MM.1S (cell line): ENCODE data around the gene SIGLEC5.

ENCODE experiments used
- DNase-seq: peaks from one replicate; pipeline ENCODE4 v3.0.0-alpha.2; 2015
- H2AFZ ChIP-seq: fragments of 300-600 bp; sonication (generic); 2 replicates; pipeline ENCODE4 v1.6.0; 2016; ENCODE audit warnings: antibody characterized with exemption, low read length
- H3F3A ChIP-seq: fragments of 300-600 bp; sonication (generic); 2 replicates; pipeline ENCODE4 v1.6.1; 2016; ENCODE audit warnings: mild to moderate bottlenecking, antibody characterized with exemption, low read length, moderate library complexity, mixed read lengths; ENCODE audit not compliant: insufficient read depth
- H3K27ac ChIP-seq: fragments of 300-600 bp; sonication (generic); 2 replicates; pipeline ENCODE4 v1.5.1; 2016; ENCODE audit warnings: mild to moderate bottlenecking, low read length
- H3K27me3 ChIP-seq: fragments of 300-600 bp; sonication (generic); replicated peaks from 2 replicates; pipeline ENCODE4 v1.6.0; 2016; ENCODE audit warnings: low read length; ENCODE audit not compliant: insufficient read depth
- H3K36me3 ChIP-seq: fragments of 300-600 bp; sonication (generic); replicated peaks from 2 replicates; pipeline ENCODE4 v1.6.1; 2016; ENCODE audit warnings: mild to moderate bottlenecking, low read length, mixed read lengths; ENCODE audit not compliant: insufficient read depth
- H3K4me1 ChIP-seq: fragments of 300-600 bp; sonication (generic); 2 replicates; pipeline ENCODE4 v1.6.1; 2016; ENCODE audit warnings: low read length, mixed read lengths
- H3K4me2 ChIP-seq: fragments of 300-600 bp; sonication (generic); 2 replicates; pipeline ENCODE4 v1.6.0; 2016; ENCODE audit warnings: low read depth, low read length
- H3K4me3 ChIP-seq: fragments of 300-600 bp; sonication (generic); 2 replicates; pipeline ENCODE4 v1.5.1; 2016; ENCODE audit warnings: low read length, mixed read lengths
- H3K79me2 ChIP-seq: fragments of 300-600 bp; sonication (generic); 2 replicates; pipeline ENCODE4 v1.6.1; 2016; ENCODE audit warnings: mixed run types, low read length, mixed read lengths
- H3K9ac ChIP-seq: fragments of 300-600 bp; sonication (generic); 2 replicates; pipeline ENCODE4 v1.6.1; 2016; ENCODE audit warnings: low read length, mixed read lengths
- H3K9me2 ChIP-seq: fragments of 300-600 bp; sonication (generic); replicated peaks from 2 replicates; pipeline ENCODE4 v1.6.1; 2016; ENCODE audit warnings: mild to moderate bottlenecking, low read length, mixed read lengths; ENCODE audit not compliant: insufficient read depth
- H3K9me3 ChIP-seq: fragments of 300-600 bp; sonication (generic); replicated peaks from 2 replicates; pipeline ENCODE4 v1.6.1; 2016; ENCODE audit warnings: mild to moderate bottlenecking, low read length, mixed read lengths; ENCODE audit not compliant: insufficient read depth
- H4K20me1 ChIP-seq: fragments of 300-600 bp; sonication (generic); 2 replicates; pipeline ENCODE4 v1.6.1; 2016; ENCODE audit warnings: mild to moderate bottlenecking, low read length, moderate library complexity, mixed read lengths; ENCODE audit not compliant: insufficient read depth
- EZH2 ChIP-seq: fragments of 300-600 bp; sonication (generic); optimal IDR thresholded peaks from 2 replicates; pipeline ENCODE3; 2017; ENCODE audit warnings: low read depth, mild to moderate bottlenecking, antibody characterized with exemption, low read length, mixed read lengths
- EZH2phosphoT487 ChIP-seq: fragments of 300-600 bp; sonication (generic); IDR thresholded peaks from 2 replicates; pipeline ENCODE4 v1.6.1; 2018; ENCODE audit warnings: antibody characterized with exemption, low read length
- TF ChIP-seq, protein P1 (sequence below): fragments of 300-600 bp; sonication (generic); IDR thresholded peaks from 2 replicates; pipeline ENCODE4 v1.5.1; 2016; ENCODE audit warnings: antibody characterized with exemption, low read length, mixed read lengths

SIGLEC5 gene

DNA sequence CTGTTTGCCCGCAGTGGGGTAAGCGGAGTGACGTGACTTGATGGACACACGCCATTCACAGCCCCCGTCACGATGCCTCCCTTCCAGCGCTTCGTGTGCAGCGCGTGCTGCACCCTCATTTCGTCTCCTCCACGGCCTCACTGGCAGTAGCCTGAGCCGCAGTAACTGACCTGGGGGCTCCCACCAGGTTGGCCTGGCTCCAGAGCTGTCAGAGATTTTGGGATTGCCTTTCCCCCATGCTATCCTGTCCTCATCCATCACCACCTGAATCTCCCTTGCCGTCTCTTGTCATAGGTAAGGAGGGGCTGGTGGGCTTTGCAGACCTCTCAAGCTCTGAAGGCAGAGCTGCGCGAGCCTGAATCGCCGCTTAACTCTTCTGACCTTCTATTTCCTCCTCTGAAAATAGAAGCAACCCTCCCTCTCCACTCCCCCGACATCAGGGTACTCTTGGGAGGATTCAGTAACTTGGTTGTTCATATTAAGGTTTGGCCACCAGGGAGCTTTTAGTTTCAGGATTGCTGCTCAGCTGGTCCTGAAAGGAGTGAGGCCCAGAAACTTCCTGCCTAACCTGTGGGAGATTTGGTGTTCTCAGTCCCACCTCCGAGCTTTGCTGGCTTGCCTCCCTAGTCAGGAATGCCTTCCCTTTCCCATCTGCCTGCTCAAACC lies 27.9 kb downstream of the SIGLEC5 start:
- no peak for DNase-seq
- Histone ChIP-seq H2AFZ (no peak overlapping the region), H3K4me2 (no peak overlapping the region), H3K9me3 (no peaks in the 10 kb centered on the region), H3K4me3 (no peak overlapping the region), H4K20me1 (no peaks in the 10 kb centered on the region), H3K36me3 (no peaks in the 10 kb centered on the region), H3K9ac (no peak overlapping the region), H3K4me1 (peaks cover 11% of the 10 kb centered on the region; the same call in 1 of the 2 replicates), H3K79me2 (no peaks in the 10 kb centered on the region), H3K27ac (no peak overlapping the region), H3K27me3 (no peaks in the 10 kb centered on the region), H3K9me2 (no peaks in the 10 kb centered on the region), H3F3A (no peaks in the 10 kb centered on the region)
- TF ChIP-seq EZH2 (no peak), EZH2phosphoT487 (no peak)
- TF ChIP-seq, protein P1, sequence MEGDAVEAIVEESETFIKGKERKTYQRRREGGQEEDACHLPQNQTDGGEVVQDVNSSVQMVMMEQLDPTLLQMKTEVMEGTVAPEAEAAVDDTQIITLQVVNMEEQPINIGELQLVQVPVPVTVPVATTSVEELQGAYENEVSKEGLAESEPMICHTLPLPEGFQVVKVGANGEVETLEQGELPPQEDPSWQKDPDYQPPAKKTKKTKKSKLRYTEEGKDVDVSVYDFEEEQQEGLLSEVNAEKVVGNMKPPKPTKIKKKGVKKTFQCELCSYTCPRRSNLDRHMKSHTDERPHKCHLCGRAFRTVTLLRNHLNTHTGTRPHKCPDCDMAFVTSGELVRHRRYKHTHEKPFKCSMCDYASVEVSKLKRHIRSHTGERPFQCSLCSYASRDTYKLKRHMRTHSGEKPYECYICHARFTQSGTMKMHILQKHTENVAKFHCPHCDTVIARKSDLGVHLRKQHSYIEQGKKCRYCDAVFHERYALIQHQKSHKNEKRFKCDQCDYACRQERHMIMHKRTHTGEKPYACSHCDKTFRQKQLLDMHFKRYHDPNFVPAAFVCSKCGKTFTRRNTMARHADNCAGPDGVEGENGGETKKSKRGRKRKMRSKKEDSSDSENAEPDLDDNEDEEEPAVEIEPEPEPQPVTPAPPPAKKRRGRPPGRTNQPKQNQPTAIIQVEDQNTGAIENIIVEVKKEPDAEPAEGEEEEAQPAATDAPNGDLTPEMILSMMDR, result no peak

GRCh38 chr19:51600940-51601580 lies 29.1 kb downstream of the SIGLEC5 start:
- H3K9me2 ChIP-seq, result no peaks in the 10 kb centered on the region
- H3K36me3 ChIP-seq, result no peaks in the 10 kb centered on the region
- H3K9me3 ChIP-seq, result no peaks in the 10 kb centered on the region
- H3K27ac ChIP-seq, result no peak overlapping the region
- no peak for DNase-seq
- no peaks in the 10 kb centered on the region for H3K27me3 ChIP-seq
- H3K79me2 ChIP-seq, result no peaks in the 10 kb centered on the region
- H3K4me1 ChIP-seq, result 0 out of 2 replicates have a peak, but pooled peaks cover 6% of the 10 kb centered on the region
- no peak for TF ChIP-seq EZH2
- no peak for TF ChIP-seq EZH2phosphoT487
- TF ChIP-seq, protein P1, result no peak
- no peak overlapping the region for H2AFZ ChIP-seq
- H3K9ac ChIP-seq, result no peak overlapping the region
- H3K4me2 ChIP-seq, result no peak overlapping the region
- no peak overlapping the region for H3K4me3 ChIP-seq
- no peaks in the 10 kb centered on the region for H3F3A ChIP-seq
- H4K20me1 ChIP-seq, result no peaks in the 10 kb centered on the region

DNA sequence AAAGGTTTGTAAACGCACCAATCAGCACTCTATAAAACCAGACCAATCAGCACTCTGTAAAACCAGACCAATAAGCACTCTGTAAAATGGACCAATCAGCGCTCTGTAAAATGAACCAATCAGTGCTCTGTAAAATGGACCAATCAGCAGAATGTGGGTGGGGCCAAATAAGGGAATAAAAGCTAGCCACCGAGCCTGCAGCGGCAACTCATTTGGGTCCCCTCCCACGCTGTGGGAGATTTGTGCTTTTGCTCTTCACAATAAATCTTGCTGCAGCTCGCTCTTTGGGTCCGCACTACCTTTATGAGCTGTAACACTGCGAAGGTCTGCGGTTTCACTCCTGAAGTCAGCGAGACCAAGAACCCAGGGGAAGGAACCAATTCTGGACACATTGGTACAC lies 31.1 kb downstream of the SIGLEC5 start:
- Histone ChIP-seq H3K27me3 (no peaks in the 10 kb centered on the region), H3K27ac (no peak overlapping the region), H3K9ac (no peak overlapping the region), H2AFZ (no peak overlapping the region), H3K4me2 (no peak overlapping the region), H3K9me2 (no peaks in the 10 kb centered on the region), H4K20me1 (no peaks in the 10 kb centered on the region), H3F3A (no peaks in the 10 kb centered on the region), H3K79me2 (no peaks in the 10 kb centered on the region), H3K4me3 (no peak overlapping the region), H3K36me3 (no peaks in the 10 kb centered on the region), H3K9me3 (no peaks in the 10 kb centered on the region), H3K4me1 (no peaks in the 10 kb centered on the region)
- DNase-seq, result no peak
- no peak for TF ChIP-seq EZH2phosphoT487
- TF ChIP-seq, protein P1, result no peak
- no peak for TF ChIP-seq EZH2
